T-helper 22 cell (primary cell): ENCODE data around the gene NEMP1.
A peak's percentile ranks its signal among the peaks of the same experiment; 100 is the strongest.
"Not testable (repeated sequence)": the region's sequence is repeated elsewhere in the genome, so short reads cannot be mapped to it uniquely, and the experiment has no call there.

Experiments used
- DNase-seq: peaks from one replicate; pipeline ENCODE4 v3.0.0-alpha.2; 2020; ENCODE audit warnings: low read depth

NEMP1 gene

GRCh38 chr12:57090924-57091637 is 12.5 kb upstream of the NEMP1 start:
- DNase-seq, result no peak

DNA sequence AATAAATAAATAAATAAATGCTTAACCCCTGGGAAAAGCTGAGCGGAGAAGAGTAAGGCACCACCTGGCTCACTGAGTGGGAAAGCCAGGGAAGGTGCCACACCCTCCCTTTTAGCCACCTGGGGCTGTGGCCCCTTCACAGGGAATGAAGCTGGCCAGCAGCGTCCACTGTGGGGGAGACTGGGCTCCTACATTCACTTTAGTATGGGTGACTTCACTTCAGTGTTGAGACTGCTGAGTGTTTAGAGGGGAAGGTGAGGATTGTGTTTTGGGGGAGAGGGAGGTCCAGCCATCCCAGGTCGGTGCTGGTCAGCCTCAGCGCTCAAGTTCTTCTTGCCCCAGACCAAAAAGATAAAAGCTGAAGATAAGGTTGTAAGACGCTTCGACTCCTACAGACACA is 11.9 kb upstream of the NEMP1 start:
- DNase-seq, result no peak

- DNase-seq, result no peak
Observed at GRCh38 chr12:57089271-57090245, 11.0 kb upstream of the NEMP1 start.

DNA sequence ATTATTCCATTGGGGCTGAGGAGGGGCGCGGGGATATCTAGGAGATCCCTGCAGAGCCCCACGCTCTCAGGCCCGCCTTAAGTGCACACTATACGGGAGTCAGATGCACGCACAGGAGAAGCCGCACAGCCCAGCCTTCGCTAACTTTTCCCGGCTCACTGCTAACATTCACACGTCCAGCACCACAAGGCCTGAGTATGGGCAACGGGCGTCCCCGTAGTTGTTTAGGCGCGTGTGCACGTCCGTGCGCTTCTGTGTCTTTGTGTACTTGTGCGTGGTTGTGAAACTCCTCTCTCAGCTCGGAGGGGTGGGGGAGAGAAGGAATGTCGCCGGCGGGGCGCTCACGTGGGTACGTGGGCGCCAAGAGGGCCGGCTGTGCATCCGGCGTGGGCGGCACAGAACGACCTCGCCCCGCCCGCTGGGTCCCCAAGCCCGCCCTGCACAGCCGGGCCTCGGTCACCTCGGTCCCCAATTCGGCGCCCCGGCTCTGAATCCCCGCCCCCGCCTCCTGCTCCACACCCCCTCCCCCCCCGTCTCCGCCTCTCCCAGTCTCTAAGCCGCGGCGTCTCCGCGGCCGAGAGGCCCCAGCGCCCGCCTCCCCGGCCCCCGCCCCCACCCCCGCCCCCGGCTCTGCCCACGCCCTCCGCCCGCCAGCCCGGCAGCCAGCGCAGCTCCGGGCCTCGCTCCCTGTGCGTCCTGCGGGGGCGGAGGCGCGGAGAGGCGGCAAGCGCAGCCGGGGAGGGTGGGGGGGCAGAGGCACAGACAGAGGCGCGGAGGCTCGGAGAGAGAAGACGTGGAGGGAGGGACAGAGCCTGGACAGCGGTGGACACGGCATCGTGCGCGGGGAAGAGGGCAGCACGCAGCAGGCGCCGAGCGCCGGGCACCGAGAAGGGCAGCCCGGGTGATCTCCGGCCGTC is 10.0 kb upstream of the NEMP1 start, which contains the start of gene NAB2:
Gene NAB2, plus strand, starts transcription at position 761 of the 917 bp plus-strand sequence. CDS start 158 bp downstream, outside the sequence.
- DNase-seq, result peak; percentile 93

GRCh38 chr12:57087691-57088353 is 9.2 kb upstream of the NEMP1 start:
- peak; percentile 81 for DNase-seq

- peak; percentile 94 for DNase-seq
Observed at GRCh38 chr12:57087010-57087690, 8.6 kb upstream of the NEMP1 start.

GRCh38 chr12:57086493-57087009 is 8.0 kb upstream of the NEMP1 start:
- peak; percentile 20 for DNase-seq

DNA sequence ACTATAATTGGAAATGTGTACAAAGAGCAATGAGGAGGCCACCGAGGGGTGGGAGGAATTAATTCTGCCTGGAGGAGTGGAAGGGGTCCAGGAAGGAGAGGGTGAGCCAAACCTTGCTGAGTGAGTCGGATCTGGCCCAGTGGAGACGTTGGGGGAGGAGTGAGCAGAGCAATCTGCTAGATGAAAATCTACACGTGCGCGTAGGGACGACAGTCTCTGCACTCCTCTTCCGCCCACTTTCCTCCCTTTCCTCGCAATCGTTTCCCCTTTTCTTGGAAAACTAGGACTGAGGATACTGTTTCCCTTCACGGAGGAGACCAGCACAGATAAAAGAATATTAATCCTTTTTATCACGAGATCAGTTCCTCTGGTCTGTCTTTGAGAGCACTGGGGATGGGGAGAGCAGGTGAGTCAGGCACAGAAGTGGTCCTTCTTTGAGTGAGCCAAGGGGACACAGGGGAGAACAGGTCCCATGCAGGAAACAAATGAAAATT is 7.5 kb upstream of the NEMP1 start:
- DNase-seq, result no peak

GRCh38 chr12:57080855-57081254 is 2.3 kb upstream of the NEMP1 start:
- DNase-seq, result no peak

DNA sequence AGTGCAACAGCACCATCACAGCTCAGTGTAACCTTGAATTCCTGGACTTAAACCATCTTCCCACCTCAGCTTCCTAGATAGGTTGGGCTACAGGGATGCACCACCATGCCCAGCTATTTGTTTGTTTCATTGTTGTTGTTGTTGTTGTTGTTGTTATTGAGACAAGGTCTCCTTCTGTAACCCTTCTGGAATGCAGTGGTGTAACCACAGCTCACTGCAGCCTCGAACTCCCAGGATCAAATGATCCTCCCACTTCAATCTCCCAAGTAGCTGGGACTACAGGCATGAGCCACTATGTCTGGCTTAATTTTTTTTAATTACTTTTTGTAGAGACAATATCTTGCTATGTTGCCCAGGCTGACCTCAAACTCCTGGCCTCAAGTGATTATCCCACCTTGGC is 1.2 kb upstream of the NEMP1 start:
- no peak for DNase-seq

GRCh38 chr12:57073566-57074450 is 4.8 kb downstream of the NEMP1 start:
- DNase-seq, result not testable (repeated sequence)

GRCh38 chr12:57072661-57073060 is 5.9 kb downstream of the NEMP1 start:
- DNase-seq, result no peak

GRCh38 chr12:57069523-57069922 is 9.1 kb downstream of the NEMP1 start:
- DNase-seq, result peak; percentile 38

- DNase-seq, result no peak
Observed at GRCh38 chr12:57066245-57066644, 12.3 kb downstream of the NEMP1 start.

- DNase-seq, result peak; percentile 19
Observed at GRCh38 chr12:57063991-57064685, 14.5 kb downstream of the NEMP1 start.

DNA sequence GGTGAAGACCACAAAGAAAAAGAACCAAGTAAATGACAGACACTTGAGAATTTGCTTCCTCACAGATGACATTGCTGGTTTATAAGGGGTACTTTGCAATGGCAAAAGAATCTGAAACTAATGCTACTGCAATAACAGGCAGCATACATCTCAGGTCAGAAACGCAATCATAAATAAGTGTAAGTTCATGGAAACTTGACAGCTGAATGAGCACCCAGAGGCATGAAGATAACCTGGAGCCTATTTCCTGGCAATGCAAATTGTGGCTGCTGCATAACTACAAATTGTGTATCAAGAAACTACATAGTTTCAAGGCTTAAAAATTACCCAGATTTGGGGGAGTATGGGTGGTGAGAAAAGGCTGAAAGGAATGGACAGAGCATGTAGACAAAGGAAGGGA is 20.1 kb downstream of the NEMP1 start:
- no peak for DNase-seq

DNA sequence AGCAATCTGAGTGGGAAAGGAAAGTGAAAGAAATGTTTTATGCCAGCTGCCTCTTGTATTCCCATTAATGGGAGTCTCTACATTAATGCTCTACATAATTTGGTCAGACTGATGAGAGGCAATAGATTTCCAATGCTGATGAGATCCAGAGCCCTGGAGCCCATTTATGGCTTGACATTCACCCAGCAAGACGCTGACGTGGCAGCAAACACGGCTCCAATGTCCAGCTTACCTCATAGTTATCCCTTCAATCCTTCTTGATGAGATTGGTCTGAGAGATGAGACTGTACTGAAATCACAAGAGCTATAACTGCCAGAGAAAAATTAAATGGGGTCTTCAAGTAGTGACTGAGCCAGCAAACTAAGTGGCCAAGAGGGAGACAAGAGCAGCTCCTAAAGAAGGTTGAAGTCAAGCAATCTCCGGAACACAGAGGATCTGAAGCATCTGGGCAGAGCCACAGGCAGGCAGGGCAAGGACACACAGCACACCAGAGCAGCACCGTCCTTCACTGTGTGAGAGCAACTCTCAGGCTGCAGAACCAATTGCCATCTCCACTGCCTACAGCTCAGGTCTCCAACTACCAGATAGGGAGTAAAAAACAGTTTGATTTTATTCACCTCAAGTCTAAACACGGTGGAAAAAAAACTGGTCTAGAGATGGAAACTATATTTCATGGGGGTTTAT is 21.4 kb downstream of the NEMP1 start:
- DNase-seq, result no peak

DNA sequence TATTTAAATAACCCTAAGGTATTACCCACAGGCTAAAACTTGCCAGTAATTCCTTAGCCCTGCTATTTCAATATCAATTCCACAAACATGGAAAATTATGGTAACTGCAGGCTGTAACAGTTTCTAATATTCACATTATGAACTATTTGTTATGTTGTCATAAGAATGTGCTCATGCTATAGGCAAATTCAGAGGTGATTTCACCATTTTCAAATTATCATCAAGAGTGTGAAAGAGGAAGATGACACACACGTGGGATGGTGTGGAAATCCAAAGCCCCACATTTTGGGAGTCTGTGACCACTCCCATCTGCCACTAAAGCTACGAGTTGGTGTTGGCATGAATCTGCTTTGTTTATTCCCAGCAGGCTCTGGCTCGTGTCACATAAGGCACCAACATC is 22.8 kb downstream of the NEMP1 start:
- DNase-seq, result no peak
